ENCODE data around the gene HIPK2. TPM values are rescaled to one million over a fixed set of nuclear protein-coding genes. Genes with fewer than 3 reads are reported as not detected.
"Not testable (repeated sequence)": the region's sequence is repeated elsewhere in the genome, so short reads cannot be mapped to it uniquely, and the experiment has no call there.

HIPK2 gene
- total RNA-seq, 1 experiment from 2014 or later, result 8.3 TPM

DNA sequence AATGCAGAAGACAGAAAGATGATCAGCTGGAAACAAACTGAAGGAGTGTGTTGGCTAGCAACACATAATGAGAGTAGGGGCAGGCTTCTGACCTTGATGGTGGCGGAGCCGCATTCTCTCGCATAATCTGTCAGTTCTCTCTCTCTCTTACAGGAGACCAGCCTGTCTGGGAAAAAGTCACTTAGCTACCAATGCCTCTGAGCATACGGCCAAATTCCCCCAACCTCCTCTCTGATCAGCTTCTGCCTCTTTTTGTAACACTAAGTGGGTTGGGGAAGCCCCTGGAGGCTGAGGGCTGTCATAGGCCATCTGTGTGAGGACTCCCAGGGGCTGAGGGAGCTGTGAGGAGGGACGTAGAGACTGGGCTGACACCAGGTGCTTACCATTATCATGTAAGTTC lies 104.6 kb downstream of the HIPK2 start:
- no peak for DNase-seq (ENCODE audit: low read depth)

DNA sequence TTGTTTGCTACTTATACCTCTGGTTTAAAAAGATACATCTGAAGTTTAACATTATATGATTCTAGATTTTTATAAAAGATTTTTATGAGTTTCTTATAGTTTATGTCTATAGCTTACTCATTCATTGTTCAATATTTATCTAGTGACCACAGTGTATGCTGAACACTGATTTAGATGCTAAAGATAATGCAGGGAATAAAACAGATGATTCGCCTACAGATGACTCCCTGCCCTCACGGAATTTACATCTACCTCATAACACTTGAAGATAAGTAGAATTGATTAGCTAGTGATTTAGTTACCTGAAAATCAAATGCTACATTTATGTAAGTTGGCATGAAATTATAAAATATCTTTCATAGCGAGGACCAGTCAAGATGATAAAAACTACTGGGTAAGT lies 105.8 kb downstream of the HIPK2 start:
- no peak for DNase-seq (ENCODE audit: low read depth)

GRCh38 chr7:139670662-139671061 lies 107.1 kb downstream of the HIPK2 start:
- not testable (repeated sequence) for DNase-seq (ENCODE audit: low read depth)

DNA sequence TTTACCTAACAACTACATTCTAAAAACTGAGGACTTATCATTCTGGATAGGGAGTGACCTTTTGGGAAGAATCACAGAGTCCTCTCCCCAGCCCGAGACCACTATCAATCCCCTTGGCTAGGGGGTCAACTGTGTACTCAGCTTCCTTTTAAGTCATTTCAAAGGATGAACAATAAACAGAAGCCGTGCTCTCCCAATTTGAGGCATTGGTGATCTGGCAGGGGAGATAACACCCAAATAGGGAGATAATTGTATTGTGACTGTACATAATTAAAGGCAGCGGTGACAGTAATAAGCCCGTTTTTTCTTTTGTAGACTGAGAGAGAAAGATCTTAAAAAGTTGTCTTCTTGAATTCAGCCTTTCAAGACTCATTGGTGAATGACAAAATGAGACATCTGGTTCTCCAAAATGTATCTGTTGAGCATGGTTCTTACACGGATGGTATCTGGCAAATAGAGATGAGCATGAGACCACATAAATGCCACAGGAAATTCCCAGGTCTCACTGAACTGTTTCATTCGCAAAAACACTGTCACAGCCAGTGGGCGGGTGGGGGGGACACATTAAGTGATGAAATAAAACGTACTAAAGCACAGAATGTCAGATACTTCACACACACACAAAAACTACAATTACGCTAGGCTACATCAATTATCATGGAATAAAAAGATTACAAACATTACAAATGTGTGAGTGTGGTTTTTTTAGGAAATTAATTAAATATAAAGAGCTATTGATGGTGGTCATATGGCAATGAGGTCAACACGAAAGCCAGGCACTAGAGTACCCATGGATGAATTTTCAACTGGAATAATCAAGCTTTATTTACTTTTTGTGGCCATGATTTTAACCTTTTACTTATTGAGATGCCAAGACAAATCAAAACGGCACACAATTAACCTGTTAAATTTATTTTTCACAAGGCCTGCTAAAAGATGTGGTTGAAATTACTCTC lies 108.4 kb downstream of the HIPK2 start:
- no peak for DNase-seq (ENCODE audit: low read depth)

- DNase-seq (ENCODE audit: low read depth), result no peak
Observed at GRCh38 chr7:139667377-139667776, 110.4 kb downstream of the HIPK2 start.

DNA sequence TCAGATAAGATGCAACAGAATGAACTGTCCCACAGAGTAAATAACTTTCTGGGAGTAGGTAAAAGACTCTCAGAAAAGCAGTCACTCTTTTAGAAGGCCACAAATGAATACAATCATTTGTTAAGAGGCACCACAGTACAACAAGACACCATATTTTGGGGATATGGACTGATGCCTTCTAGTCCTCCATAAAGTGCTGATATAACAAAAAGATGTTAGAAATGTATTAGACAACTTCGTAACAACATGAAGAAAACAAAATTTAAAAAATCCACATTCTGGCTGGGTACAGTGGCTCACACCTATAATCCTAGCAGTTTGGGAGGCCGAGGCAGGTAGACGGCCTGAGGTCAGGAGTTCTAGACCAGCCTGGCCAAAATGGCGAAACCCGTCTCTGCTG lies 111.3 kb downstream of the HIPK2 start:
- no peak for DNase-seq (ENCODE audit: low read depth)

- no peak for DNase-seq (ENCODE audit: low read depth)
Observed at GRCh38 chr7:139664434-139664833, 113.4 kb downstream of the HIPK2 start.

GRCh38 chr7:139663608-139664177 lies 114.1 kb downstream of the HIPK2 start:
- no peak for DNase-seq (ENCODE audit: low read depth)

GRCh38 chr7:139661903-139662302 lies 115.9 kb downstream of the HIPK2 start:
- DNase-seq (ENCODE audit: low read depth), result no peak

DNA sequence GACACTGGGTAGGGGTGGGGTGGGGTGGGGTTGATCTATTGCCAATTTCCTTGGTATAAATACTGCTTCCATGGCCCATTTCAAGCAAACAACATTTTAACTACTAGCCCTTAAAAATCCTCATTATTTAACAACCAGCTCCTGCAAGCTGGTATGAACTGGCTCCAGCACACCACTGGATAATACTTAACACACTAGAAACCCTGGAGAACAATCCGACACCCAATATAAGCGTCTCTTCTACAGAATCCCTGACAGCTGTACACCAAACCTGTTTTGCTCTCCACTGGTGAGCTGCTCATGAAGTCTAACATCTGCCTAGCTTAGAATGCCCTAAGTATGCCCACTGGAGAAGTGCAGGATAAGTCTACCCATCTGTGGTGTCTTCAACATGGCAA lies 116.8 kb downstream of the HIPK2 start:
- no peak for DNase-seq (ENCODE audit: low read depth)

DNA sequence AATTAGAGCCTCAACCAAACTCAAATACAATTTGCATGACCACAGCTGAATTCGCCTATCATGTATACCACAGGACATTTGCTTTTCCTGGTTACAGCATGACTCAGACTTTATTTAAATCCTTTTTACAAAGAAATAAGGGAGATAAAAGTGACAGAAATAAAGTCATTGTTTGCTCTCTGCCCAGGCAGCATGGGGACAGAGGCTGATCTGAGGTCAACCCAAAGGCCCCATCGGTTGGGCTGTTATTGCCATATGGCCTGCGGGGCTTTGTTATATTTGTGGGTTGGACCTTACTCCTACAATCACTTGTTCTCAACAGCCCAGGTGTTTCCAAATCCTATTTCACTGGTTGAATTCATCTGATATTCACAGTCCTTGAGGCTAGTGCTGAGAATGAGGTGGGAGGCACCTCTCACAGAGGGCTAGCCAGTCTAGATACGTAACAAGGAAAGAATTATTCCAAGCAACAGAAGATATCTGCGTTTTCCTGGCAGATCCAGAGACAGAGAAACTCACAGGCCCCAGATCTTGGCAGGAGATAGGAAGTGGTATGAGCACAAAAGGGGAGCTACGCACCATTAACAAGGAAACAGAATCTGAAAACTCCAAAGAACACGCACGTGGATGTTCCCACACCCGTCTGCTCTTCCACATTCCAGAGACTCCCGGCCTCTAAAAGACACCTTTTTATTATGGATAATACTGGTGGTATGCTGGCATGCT lies 117.3 kb downstream of the HIPK2 start:
- DNase-seq (ENCODE audit: low read depth), result peak; percentile 25

DNA sequence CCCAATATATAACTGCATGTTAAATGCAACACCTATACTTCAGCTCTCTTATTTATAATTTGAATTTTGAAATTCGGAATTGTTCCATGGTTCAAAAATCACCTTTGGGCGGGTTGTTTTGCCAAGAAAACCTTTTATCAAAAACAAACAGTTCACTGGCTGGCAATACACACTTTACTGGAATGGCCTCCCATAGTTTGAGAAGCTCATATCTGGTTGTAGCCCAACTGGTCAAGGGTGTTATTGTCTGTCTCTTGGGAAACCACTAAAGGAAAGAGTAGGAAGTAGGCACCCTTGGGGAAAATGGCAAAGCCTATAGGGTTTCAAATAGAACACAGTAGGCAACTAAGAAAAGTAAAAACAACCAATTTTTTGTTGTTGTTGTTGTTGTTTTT lies 117.9 kb downstream of the HIPK2 start:
- peak; percentile 27 for DNase-seq (ENCODE audit: low read depth)

- peak; percentile 51 for DNase-seq (ENCODE audit: low read depth)
Observed at GRCh38 chr7:139658908-139659675, 118.7 kb downstream of the HIPK2 start.

- no peak for DNase-seq (ENCODE audit: low read depth)
Observed at GRCh38 chr7:139658296-139658695, 119.5 kb downstream of the HIPK2 start.

- no peak for DNase-seq (ENCODE audit: low read depth)
Observed at GRCh38 chr7:139657725-139658124, 120.1 kb downstream of the HIPK2 start.

DNA sequence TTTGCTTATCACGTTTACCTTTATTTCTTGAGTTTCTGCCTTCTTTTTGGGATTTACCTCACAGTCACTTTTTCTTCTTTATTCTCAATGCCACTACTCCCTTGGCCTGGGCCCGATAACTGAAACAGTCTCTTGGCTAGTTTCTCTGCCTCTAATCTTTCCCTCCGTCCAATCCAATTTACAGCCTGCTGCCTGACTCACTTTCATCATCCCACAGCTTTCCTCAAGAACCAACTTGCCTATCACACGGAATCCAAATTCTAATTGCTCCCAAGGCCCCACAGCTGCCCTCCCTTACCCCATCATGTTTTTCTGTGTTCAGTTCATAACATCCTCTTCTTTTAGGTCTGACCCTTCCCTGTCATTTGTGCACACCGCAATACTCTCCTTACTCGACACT lies 121.4 kb downstream of the HIPK2 start:
- no peak for DNase-seq (ENCODE audit: low read depth)

- no peak for DNase-seq (ENCODE audit: low read depth)
Observed at GRCh38 chr7:139655305-139655704, 122.5 kb downstream of the HIPK2 start.

DNA sequence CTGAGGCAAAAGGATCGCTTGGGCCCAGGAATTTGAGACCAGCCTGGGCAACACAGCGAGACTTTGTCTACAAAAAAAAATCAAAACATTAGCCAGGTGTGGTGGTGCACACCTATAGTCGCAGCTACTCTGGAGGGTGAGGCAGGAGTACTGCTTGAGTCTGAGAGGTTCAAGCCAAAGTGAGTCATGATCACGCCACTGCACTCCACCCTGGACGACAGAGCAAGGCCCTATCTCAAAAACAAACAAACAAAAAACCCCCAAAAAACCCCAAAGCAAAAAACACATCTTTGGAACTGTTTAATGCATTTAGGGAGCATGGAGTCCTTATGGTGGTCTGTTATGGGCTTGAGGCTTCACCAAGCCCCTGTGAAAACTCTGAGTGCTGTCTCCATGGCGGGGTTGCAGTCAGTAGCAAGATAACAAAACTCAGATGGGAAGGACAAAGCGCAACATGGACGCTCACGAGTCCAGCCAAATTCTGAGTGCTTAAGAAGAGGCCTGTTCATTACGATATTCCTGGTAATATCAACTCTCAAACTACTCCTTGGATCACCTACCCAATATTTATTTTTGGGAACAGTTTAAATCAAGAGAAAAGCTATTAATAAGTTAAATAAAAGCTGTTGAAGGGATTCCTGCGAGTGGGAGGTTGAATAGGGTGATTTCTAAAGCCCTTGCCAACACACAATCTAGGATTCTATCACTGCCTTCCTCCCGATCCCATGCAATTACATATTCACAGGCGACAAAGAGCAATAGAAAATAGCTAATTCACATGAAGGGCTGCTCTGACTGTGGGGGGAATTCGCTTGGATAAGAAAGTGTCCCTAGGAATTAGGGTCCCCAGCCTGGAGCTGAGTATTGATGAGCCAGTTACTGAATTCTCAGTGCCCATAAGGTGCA lies 123.3 kb downstream of the HIPK2 start:
- DNase-seq (ENCODE audit: low read depth), result no peak

GRCh38 chr7:139651914-139652313 lies 125.9 kb downstream of the HIPK2 start:
- no peak for DNase-seq (ENCODE audit: low read depth)

DNA sequence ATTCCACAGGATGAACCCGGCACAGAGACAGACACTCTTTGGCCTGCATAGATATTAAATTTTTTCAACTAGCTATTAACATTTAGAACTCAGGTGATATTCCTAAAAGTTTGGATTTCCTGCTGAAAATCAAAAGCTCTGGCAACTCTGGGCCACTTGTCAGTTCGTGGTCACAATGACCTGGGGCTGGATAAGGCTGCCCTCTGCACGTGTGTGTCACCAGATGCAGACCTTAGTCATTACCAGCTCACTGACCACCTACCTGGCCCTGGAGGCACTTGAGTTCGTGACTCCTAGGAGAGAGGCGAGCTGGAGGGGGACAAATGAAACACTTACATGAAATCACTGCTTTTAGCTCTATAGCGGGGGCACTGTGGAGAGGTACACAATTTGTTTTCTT lies 126.5 kb downstream of the HIPK2 start:
- DNase-seq (ENCODE audit: low read depth), result peak; percentile 74

Measured in RPMI7951 (cell line).